Suprapubic skin (tissue), 4 donors: Measurements from ENCODE around the gene ASTN2. TPM values are rescaled to one million over a fixed set of nuclear protein-coding genes. Genes with fewer than 3 reads are reported as not detected.

Experiments
- DNase-seq, 2 donors: peaks; one replicate each; pipeline ENCODE4 v3.0.0-alpha.2; 2019; ENCODE audit warnings: low spot score in 2 of 2
- H3K27ac ChIP-seq: fragments of 200-600 bp; sonication (generic); one replicate; pipeline ENCODE4 v1.5.1; 2019
- H3K27me3 ChIP-seq: fragments of 200-600 bp; sonication (generic); one replicate; pipeline ENCODE4 v1.5.1; 2019
- H3K36me3 ChIP-seq: fragments of 200-600 bp; sonication (generic); one replicate; pipeline ENCODE4 v1.5.1; 2019
- H3K4me1 ChIP-seq: fragments of 200-600 bp; sonication (generic); one replicate; pipeline ENCODE4 v1.5.1; 2019
- H3K4me3 ChIP-seq: fragments of 200-600 bp; sonication (generic); one replicate; pipeline ENCODE4 v1.5.1; 2019; ENCODE audit warnings: mild to moderate bottlenecking
- H3K9me3 ChIP-seq: fragments of 200-600 bp; sonication (generic); one replicate; pipeline ENCODE4 v1.5.1; 2019
- EP300 ChIP-seq: sonication (generic); formaldehyde crosslinking; IDR thresholded peaks from one replicate; pipeline ENCODE4 v1.6.1; 2017; ENCODE audit warnings: antibody characterized with exemption
- POLR2A ChIP-seq, 2 donors: fragments of 450-650 bp; IDR thresholded peaks; one replicate each; pipeline ENCODE4 v1.6.1; 2017; ENCODE audit warnings: antibody characterized with exemption in 2 of 2, mild to moderate bottlenecking in 2 of 2, moderate library complexity in 2 of 2
- POLR2AphosphoS5 ChIP-seq, 3 donors: sonication (generic); formaldehyde crosslinking; IDR thresholded peaks; one replicate each; pipeline ENCODE4 v1.6.1; 2017; ENCODE audit warnings: antibody characterized with exemption in 3 of 3
- WGBS: methylation state at CpG from one replicate; pipeline ENCODE4 v1.1.5; 2018; 5-methylcytosine and 5-hydroxymethylcytosine counted together
- total RNA-seq, 4 donors: library from RNA; depleted of rRNA; stranded (reverse); fragments of >200 nt; gene quantifications; one replicate each; pipeline ENCODE4 v1.1.0, GENCODE V29; 2016
- TF ChIP-seq, protein P1 (sequence below), 2 donors: fragments of 200-600 bp in 1 of 2; fragments of 450-650 bp in 1 of 2; sonication (generic) in 1 of 2; IDR thresholded peaks; one replicate each; pipeline ENCODE4 v1.5.1; 2016 to 2019; ENCODE audit warnings: antibody characterized with exemption in 2 of 2, mild to moderate bottlenecking in 1 of 2, moderate library complexity in 1 of 2

The ASTN2 gene
- total RNA-seq, 4 donors from 2014 or later = 2.0 to 6.9 (median 3.8) TPM

DNA sequence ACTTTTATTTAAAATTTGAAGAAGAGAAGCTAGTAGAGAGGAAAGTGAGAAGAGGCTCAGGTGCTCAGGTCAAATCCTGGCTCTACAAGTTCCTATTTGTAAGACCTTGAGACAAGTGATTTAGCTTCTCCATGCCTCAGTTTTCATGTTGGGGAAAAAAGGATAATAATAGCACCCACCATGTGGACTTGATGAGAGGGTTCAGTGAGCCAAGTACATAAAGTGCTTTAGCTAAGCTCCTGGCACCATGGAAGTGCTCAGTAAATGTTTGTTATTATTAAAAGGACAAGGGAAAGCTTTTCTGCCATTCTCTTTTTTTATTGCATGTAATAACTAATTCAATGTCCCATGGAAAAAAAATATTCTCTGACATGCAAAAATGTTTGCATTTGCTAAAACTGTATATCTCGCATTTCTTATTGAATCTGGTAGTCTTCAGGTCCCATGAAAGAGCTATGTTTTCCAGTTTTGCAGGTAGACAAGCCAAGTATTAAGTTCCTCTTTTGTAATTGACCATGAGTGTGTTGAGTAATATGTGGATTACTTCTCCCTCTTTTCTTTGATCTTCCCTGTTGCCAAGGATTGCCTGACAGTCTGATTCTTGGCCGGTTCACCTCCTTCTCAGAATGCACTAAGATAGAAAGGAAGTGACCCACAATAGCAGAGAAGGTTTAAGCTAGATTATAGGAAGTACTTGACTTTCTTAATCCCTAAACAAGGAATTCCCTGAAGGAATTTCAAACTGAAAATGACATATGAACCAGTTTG lies 773.4 kb downstream of the ASTN2 start:
- WGBS = 47% methylated on average over 2 of the region's 2 CpGs
- no peaks in the 10 kb centered on the region for H3K27me3 ChIP-seq
- H3K4me1 ChIP-seq = peaks cover 13% of the 10 kb centered on the region
- TF ChIP-seq, protein P1, sequence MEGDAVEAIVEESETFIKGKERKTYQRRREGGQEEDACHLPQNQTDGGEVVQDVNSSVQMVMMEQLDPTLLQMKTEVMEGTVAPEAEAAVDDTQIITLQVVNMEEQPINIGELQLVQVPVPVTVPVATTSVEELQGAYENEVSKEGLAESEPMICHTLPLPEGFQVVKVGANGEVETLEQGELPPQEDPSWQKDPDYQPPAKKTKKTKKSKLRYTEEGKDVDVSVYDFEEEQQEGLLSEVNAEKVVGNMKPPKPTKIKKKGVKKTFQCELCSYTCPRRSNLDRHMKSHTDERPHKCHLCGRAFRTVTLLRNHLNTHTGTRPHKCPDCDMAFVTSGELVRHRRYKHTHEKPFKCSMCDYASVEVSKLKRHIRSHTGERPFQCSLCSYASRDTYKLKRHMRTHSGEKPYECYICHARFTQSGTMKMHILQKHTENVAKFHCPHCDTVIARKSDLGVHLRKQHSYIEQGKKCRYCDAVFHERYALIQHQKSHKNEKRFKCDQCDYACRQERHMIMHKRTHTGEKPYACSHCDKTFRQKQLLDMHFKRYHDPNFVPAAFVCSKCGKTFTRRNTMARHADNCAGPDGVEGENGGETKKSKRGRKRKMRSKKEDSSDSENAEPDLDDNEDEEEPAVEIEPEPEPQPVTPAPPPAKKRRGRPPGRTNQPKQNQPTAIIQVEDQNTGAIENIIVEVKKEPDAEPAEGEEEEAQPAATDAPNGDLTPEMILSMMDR (IDR thresholded peaks at IDR 0.05) = no peak
- TF ChIP-seq POLR2A (IDR thresholded peaks at IDR 0.05) (no peak), EP300 (no peak), POLR2AphosphoS5 (IDR thresholded peaks at IDR 0.05) (no peak)
- H3K4me3 ChIP-seq = no peak overlapping the region
- no peak overlapping the region for H3K27ac ChIP-seq
- no peak for DNase-seq
- H3K36me3 ChIP-seq = no peaks in the 10 kb centered on the region
- H3K9me3 ChIP-seq = no peaks in the 10 kb centered on the region

DNA sequence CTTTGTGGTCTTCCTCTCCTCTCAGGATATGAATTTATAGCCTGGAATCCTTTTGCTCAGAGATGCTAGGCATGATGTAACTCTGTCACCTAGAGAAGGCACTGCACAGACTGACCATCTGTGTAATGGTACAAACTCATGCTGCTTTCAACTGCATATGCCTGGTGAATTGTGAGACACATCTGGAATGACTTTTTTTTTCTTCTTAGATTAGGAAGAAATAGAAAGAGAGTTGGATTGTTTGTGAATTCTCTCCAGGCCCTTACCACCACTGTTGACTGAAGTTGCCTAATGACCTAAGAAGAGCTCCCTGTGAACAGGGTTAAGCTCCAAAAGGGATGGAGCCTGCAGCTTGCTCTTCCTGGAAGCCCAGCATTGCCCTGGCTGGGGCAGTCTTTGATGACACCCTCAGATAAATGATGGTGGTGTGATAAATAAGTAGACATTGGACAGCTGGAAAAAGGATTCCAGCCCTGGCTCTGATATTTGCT lies 775.6 kb downstream of the ASTN2 start:
- Histone ChIP-seq H3K36me3 (no peaks in the 10 kb centered on the region), H3K4me1 (peaks cover 8% of the 10 kb centered on the region), H3K27ac (no peak overlapping the region), H3K27me3 (no peaks in the 10 kb centered on the region), H3K9me3 (no peaks in the 10 kb centered on the region), H3K4me3 (no peak overlapping the region)
- TF ChIP-seq EP300 = no peak
- TF ChIP-seq, protein P1 (IDR thresholded peaks at IDR 0.05) = no peak
- DNase-seq = no peak

DNA sequence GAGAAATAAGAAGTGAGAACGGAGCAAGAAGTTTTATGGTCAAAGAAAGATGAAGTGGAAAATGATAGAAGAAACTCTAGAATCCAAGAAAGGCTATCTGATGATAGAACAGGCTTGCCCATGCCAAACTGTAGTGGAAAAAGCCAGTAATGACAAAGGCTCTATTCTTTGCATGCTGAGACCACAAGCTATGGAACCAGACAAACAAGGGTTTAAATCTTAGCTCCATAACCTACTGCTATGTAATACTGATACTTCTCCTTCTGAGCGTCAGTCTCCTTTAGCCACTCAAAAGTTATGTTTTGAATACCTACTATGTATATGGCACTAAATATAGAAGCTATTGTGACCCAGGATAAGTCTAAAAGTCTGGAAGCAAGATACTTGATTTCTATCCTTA lies 778.9 kb downstream of the ASTN2 start:
- Histone ChIP-seq H3K4me3 (no peak overlapping the region), H3K27me3 (no peaks in the 10 kb centered on the region), H3K27ac (no peak overlapping the region), H3K36me3 (no peaks in the 10 kb centered on the region), H3K4me1 (peaks cover 5% of the 10 kb centered on the region), H3K9me3 (no peaks in the 10 kb centered on the region)
- no peak for DNase-seq
- TF ChIP-seq EP300 (no peak), POLR2A (IDR thresholded peaks at IDR 0.05) (no peak), POLR2AphosphoS5 (IDR thresholded peaks at IDR 0.05) (no peak)
- TF ChIP-seq, protein P1 (IDR thresholded peaks at IDR 0.05) = no peak
- WGBS = 81% methylated on average over 2 of the region's 2 CpGs

DNA sequence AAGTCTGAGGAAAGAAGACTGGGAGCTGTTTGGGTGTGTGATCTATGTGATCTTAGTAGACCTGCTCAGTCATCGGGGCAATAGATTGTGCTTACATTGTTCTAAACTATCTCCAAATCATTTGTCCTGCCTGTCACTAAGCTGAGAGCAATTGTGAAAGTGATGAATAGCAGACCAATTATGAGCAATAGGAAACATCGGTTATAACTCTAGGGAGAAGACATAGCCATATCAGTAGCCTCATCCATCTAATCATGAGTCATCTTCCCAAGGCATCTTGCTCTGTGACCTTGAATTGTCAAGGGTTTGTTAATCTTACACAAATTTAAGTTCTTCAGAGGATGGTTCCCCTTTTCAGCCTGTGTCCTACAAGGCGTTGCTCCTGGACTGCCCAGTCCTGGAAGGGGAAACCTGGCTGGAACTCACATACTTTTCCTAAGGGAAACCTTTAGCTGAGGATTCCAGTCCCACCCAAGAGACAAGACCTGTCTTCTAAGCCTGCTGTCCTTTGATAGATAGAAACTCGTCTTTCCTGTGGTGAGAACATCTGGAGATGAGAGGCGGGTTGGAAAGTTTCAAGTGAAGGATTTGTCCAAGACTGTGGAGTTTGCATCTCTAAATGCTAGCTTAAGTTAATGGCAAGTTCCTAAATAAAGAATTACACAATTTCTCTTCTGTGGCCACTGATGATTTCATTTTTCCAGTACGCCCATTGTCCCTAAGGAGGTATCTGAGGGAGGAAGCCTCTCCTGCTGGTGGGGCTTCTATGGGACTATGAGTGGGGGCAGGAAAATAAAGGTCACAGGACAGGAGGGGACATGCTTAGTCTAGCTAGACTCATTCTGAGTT lies 781.6 kb downstream of the ASTN2 start:
- Histone ChIP-seq H3K4me1 (peaks cover 5% of the 10 kb centered on the region), H3K27me3 (no peaks in the 10 kb centered on the region), H3K9me3 (no peaks in the 10 kb centered on the region), H3K4me3 (no peak overlapping the region), H3K27ac (peak overlapping the region; percentile 69), H3K36me3 (no peaks in the 10 kb centered on the region)
- TF ChIP-seq, protein P1 (IDR thresholded peaks at IDR 0.05) = no peak
- TF ChIP-seq POLR2AphosphoS5 (IDR thresholded peaks at IDR 0.05) = peak in 1 of 3 donors; percentile 13
- DNase-seq = no peak
- WGBS = 59% methylated on average over 6 of the region's 6 CpGs

DNA sequence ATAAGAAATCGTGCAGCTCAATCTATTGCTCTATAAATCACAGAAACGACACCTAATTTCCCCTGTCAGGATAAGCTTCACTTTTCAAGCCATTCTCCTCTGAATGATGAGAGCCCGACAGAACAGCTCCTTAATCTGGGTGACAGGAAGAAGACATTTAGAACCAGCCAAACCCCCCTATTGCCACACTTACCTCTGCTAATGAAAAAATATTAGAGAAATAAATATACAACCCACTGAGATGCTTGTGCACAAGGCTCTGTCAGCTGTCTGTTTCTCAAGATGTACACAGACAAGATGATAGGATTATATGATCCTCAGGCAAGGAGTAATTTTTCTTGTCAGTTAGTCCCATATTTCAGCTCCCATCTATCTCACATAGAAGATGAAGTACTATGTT lies 785.2 kb downstream of the ASTN2 start:
- WGBS = 58% methylated on average over 3 of the region's 3 CpGs
- Histone ChIP-seq H3K27me3 (no peaks in the 10 kb centered on the region), H3K9me3 (no peaks in the 10 kb centered on the region), H3K4me3 (no peak overlapping the region), H3K4me1 (peaks cover 5% of the 10 kb centered on the region), H3K27ac (no peak overlapping the region), H3K36me3 (no peaks in the 10 kb centered on the region)
- TF ChIP-seq, protein P1 (IDR thresholded peaks at IDR 0.05) = no peak
- no peak for DNase-seq
